ENCODE measurements around the gene IRF8.

The IRF8 gene

GRCh38 chr16:85946541-85947124, 47.7 kb downstream of the IRF8 start:
- Histone ChIP-seq H3K27me3 (ENCODE audit: control insufficient read depth, insufficient read depth, low read length) (no peaks in the 10 kb centered on the region), H2AFZ (no peak overlapping the region), H3K79me2 (no peaks in the 10 kb centered on the region), H3K27ac (no peak overlapping the region), H3K9ac (no peak overlapping the region), H3K4me1 (no peaks in the 10 kb centered on the region), H3K4me2 (ENCODE audit: low read length) (no peak overlapping the region), H3K36me3 (ENCODE audit: control insufficient read depth, insufficient read depth, low read length) (no peaks in the 10 kb centered on the region), H3K9me3 (ENCODE audit: control insufficient read depth, low read length) (no peaks in the 10 kb centered on the region), H3K4me3 (ENCODE audit: low read depth, low read length) (no peak overlapping the region)
- TF ChIP-seq CTCF (IDR thresholded peaks at IDR 0.05) = no peak

- TF ChIP-seq CTCF (IDR thresholded peaks at IDR 0.05) = no peak
- Histone ChIP-seq H3K36me3 (ENCODE audit: control insufficient read depth, insufficient read depth, low read length) (no peaks in the 10 kb centered on the region), H3K4me3 (ENCODE audit: low read depth, low read length) (no peak overlapping the region), H2AFZ (no peak overlapping the region), H3K79me2 (no peaks in the 10 kb centered on the region), H3K4me1 (no peaks in the 10 kb centered on the region), H3K9ac (no peak overlapping the region), H3K4me2 (ENCODE audit: low read length) (no peak overlapping the region), H3K27me3 (ENCODE audit: control insufficient read depth, insufficient read depth, low read length) (no peaks in the 10 kb centered on the region), H3K9me3 (ENCODE audit: control insufficient read depth, low read length) (no peaks in the 10 kb centered on the region), H3K27ac (no peak overlapping the region)
Measured at GRCh38 chr16:85947230-85948137, 48.5 kb downstream of the IRF8 start.

- Histone ChIP-seq H3K79me2 (no peaks in the 10 kb centered on the region), H3K27me3 (ENCODE audit: control insufficient read depth, insufficient read depth, low read length) (no peaks in the 10 kb centered on the region), H3K9ac (no peak overlapping the region), H3K4me2 (ENCODE audit: low read length) (no peak overlapping the region), H3K4me1 (no peaks in the 10 kb centered on the region), H3K4me3 (ENCODE audit: low read depth, low read length) (no peak overlapping the region), H2AFZ (no peak overlapping the region), H3K36me3 (ENCODE audit: control insufficient read depth, insufficient read depth, low read length) (no peaks in the 10 kb centered on the region), H3K9me3 (ENCODE audit: control insufficient read depth, low read length) (no peaks in the 10 kb centered on the region), H3K27ac (no peak overlapping the region)
- no peak for TF ChIP-seq CTCF (IDR thresholded peaks at IDR 0.05)
Measured at GRCh38 chr16:85948138-85948509, 49.2 kb downstream of the IRF8 start.

GRCh38 chr16:85948616-85949265, 49.8 kb downstream of the IRF8 start:
- Histone ChIP-seq H3K27ac (no peak overlapping the region), H3K27me3 (ENCODE audit: control insufficient read depth, insufficient read depth, low read length) (no peaks in the 10 kb centered on the region), H3K36me3 (ENCODE audit: control insufficient read depth, insufficient read depth, low read length) (no peaks in the 10 kb centered on the region), H3K9me3 (ENCODE audit: control insufficient read depth, low read length) (no peaks in the 10 kb centered on the region), H3K4me2 (ENCODE audit: low read length) (no peak overlapping the region), H3K4me3 (ENCODE audit: low read depth, low read length) (no peak overlapping the region), H3K4me1 (no peaks in the 10 kb centered on the region), H3K79me2 (no peaks in the 10 kb centered on the region), H3K9ac (no peak overlapping the region), H2AFZ (no peak overlapping the region)
- no peak for TF ChIP-seq CTCF (IDR thresholded peaks at IDR 0.05)

Data from parathyroid adenoma (tissue), 2 donors.